GM23338 (cell line): ENCODE data around the gene ZNF280D. TPM values are rescaled to one million over a fixed set of nuclear protein-coding genes. Genes with fewer than 3 reads are reported as not detected.

ENCODE experiments used
- ATAC-seq: fragments of 200-7000 bp; cut with Tn5 transposase; 3 replicates; pipeline ENCODE4 v1.9.1; 2020
- DNase-seq: peaks from one replicate; pipeline ENCODE4 v3.0.0-alpha.2; 2015; ENCODE audit warnings: low spot score
- H2AFZ ChIP-seq: fragments of 200-600 bp; sonication (generic); 2 replicates; pipeline ENCODE4 v1.8.0; 2016; ENCODE audit warnings: antibody characterized with exemption, mild to moderate bottlenecking, moderate library complexity
- H3F3A ChIP-seq: fragments of 200-600 bp; sonication (generic); replicated peaks from 2 replicates; pipeline ENCODE4 v1.8.0; 2017; ENCODE audit warnings: antibody characterized with exemption, mixed run types, low read depth
- H3K27ac ChIP-seq: fragments of 200-600 bp; sonication (generic); 2 replicates; pipeline ENCODE4 v1.6.1; 2016; ENCODE audit warnings: low read depth
- H3K27me3 ChIP-seq: fragments of 200-600 bp; sonication (generic); 2 replicates; pipeline ENCODE4 v1.8.0; 2016; ENCODE audit warnings: mild to moderate bottlenecking, mixed run types, moderate library complexity; ENCODE audit not compliant: insufficient read depth
- H3K36me3 ChIP-seq: fragments of 200-600 bp; sonication (generic); 2 replicates; pipeline ENCODE4 v1.8.0; 2016; ENCODE audit warnings: mild to moderate bottlenecking; ENCODE audit not compliant: insufficient read depth
- H3K4me1 ChIP-seq: fragments of 200-600 bp; sonication (generic); 2 replicates; pipeline ENCODE4 v1.8.0; 2016; ENCODE audit warnings: mild to moderate bottlenecking, moderate library complexity; ENCODE audit not compliant: insufficient read depth
- H3K4me2 ChIP-seq: fragments of 200-600 bp; sonication (generic); 2 replicates; pipeline ENCODE4 v1.7.1; 2017; ENCODE audit warnings: mixed run types
- H3K4me3 ChIP-seq: fragments of 200-600 bp; sonication (generic); 2 replicates; pipeline ENCODE4 v1.6.1; 2016; ENCODE audit warnings: mixed run types
- H3K79me2 ChIP-seq: fragments of 200-600 bp; sonication (generic); replicated peaks from 2 replicates; pipeline ENCODE4 v1.8.0; 2017; ENCODE audit warnings: mild to moderate bottlenecking; ENCODE audit not compliant: insufficient read depth
- H3K9me2 ChIP-seq: fragments of 200-600 bp; sonication (generic); 2 replicates; pipeline ENCODE4 v1.8.0; 2017; ENCODE audit not compliant: insufficient read depth
- H4K20me1 ChIP-seq: fragments of 200-600 bp; sonication (generic); replicated peaks from 2 replicates; pipeline ENCODE4 v1.8.0; 2017; ENCODE audit warnings: mild to moderate bottlenecking; ENCODE audit not compliant: insufficient read depth
- H3K27ac Mint-ChIP-seq: 2 replicates; pipeline ENCODE4 v1.8.0; 2020; ENCODE audit warnings: inconsistent platforms, mild to moderate bottlenecking, moderate library complexity, mixed read lengths
- H3K27me3 Mint-ChIP-seq: 3 replicates; pipeline ENCODE4 v1.8.0; 2022; ENCODE audit warnings: low read depth, mild to moderate bottlenecking, moderate library complexity, mixed read lengths, inconsistent platforms; ENCODE audit not compliant: insufficient read depth, poor library complexity
- H3K36me3 Mint-ChIP-seq: 3 replicates; pipeline ENCODE4 v1.8.0; 2021; ENCODE audit warnings: low read depth, mild to moderate bottlenecking, inconsistent platforms, moderate library complexity, mixed read lengths
- H3K4me1 Mint-ChIP-seq: 3 replicates; pipeline ENCODE4 v1.8.0; 2020; ENCODE audit warnings: mild to moderate bottlenecking, inconsistent platforms, mixed read lengths
- H3K4me3 Mint-ChIP-seq: 3 replicates; pipeline ENCODE4 v1.8.0; 2021; ENCODE audit warnings: moderate library complexity, mild to moderate bottlenecking, inconsistent platforms, mixed read lengths
- H3K9me3 Mint-ChIP-seq: 3 replicates; pipeline ENCODE4 v1.8.0; 2020; ENCODE audit warnings: moderate library complexity, mild to moderate bottlenecking, inconsistent platforms, mixed read lengths
- CREB1 ChIP-seq: fragments of 250-450 bp; sonication (Bioruptor Pico); IDR thresholded peaks from 2 replicates; pipeline ENCODE4 v1.5.0; 2020; ENCODE audit warnings: low read depth, mild to moderate bottlenecking, moderate library complexity
- JUNB ChIP-seq: IDR thresholded peaks from one replicate; pipeline ENCODE4 v1.6.1; 2016; ENCODE audit warnings: antibody characterized with exemption; ENCODE audit not compliant: unreplicated experiment
- NANOG ChIP-seq: IDR thresholded peaks from 2 replicates; pipeline ENCODE4 v1.6.1; 2016; ENCODE audit warnings: antibody characterized with exemption, borderline replicate concordance
- STAT1 ChIP-seq: IDR thresholded peaks from one replicate; pipeline ENCODE4 v1.6.1; 2016; ENCODE audit warnings: antibody characterized with exemption; ENCODE audit not compliant: unreplicated experiment
- ZNF331 ChIP-seq: fragments of 250-450 bp; sonication (Bioruptor Pico); IDR thresholded peaks from 2 replicates; pipeline ENCODE4 v1.5.0; 2020; ENCODE audit warnings: low read depth, mild to moderate bottlenecking, moderate library complexity
- polyA plus RNA-seq: library from polyadenylated mRNA; unstranded; fragments of >200 nt; fragmentation: Nextera tagmentation; extraction: Ambion mirVana; gene quantifications from 2 replicates; pipeline ENCODE4 v1.2.1, GENCODE V29; 2016
- small RNA-seq: library from RNA; depleted of rRNA; stranded (forward); fragments of <200 nt; gene quantifications from one replicate; pipeline ENCODE3, GENCODE V24; 2014; ENCODE audit warnings: low replicate concordance
- total RNA-seq: library from RNA; depleted of rRNA; stranded (reverse); fragments of >200 nt; shearing (Covaris generic); gene quantifications from 2 replicates; pipeline ENCODE4 v1.2.3, GENCODE V29; 2014; rRNA removed

The ZNF280D gene
- total and polyA plus RNA-seq, 2 experiments from 2014 or later = 23.3 to 32.5 TPM

GRCh38 chr15:56582785-56583184 is 150.5 kb downstream of the ZNF280D start:
- Histone ChIP-seq H3K27ac (no peak overlapping the region), H3K36me3 (no peaks in the 10 kb centered on the region), H4K20me1 (no peaks in the 10 kb centered on the region), H3K9me2 (no peaks in the 10 kb centered on the region), H3K4me1 (no peaks in the 10 kb centered on the region), H3K27me3 (no peaks in the 10 kb centered on the region), H2AFZ (no peak overlapping the region), H3F3A (no peaks in the 10 kb centered on the region), H3K4me2 (no peak overlapping the region), H3K4me3 (no peak overlapping the region), H3K79me2 (no peaks in the 10 kb centered on the region)
- Mint-ChIP-seq H3K4me3 (no peak overlapping the region), H3K27ac (no peak overlapping the region), H3K9me3 (peaks cover 21% of the 10 kb centered on the region), H3K4me1 (no peaks in the 10 kb centered on the region), H3K27me3 (no peaks in the 10 kb centered on the region), H3K36me3 (peaks cover 4% of the 10 kb centered on the region; the same call in 2 of the 3 replicates)
- no peak for DNase-seq
- no peak for ATAC-seq
- TF ChIP-seq CREB1 (no peak), STAT1 (no peak), ZNF331 (no peak), NANOG (no peak), JUNB (no peak)

Small RNAs within 50 kb of the gene (small RNA-seq; reads per million reads assigned to genes)
- gene RF00019 = not detected

Other genes starting within 250 kb of the ZNF280D start
- 69.2 and 104 TPM in 2 replicates for gene TCF12, start 185.1 kb upstream of the ZNF280D start, total RNA-seq
- gene TCF12, start 185.1 kb upstream of the ZNF280D start, polyA plus RNA-seq = 26.9 and 27.6 TPM in 2 replicates